Measurements from ENCODE around the gene TNFSF13B.

DNA sequence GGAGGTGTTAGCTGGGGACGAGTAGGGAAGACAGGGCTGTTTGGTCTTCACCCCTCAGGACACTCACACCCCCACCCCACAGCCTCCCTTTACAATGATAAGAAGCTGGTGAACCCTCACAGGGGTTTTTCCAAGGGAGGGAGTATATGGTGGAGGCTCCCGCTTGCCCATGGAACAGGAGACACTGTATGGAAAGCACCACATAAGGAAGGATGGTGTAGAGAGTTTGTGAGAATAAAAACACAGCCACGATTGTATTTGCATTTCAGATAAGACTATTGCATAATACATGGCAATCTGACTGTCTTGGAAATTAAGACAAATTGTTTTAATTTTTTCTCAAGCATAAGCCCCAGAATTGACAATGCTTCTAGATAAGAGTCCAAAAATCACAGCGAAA is 46.9 kb downstream of the TNFSF13B start:
- TF ChIP-seq CTCF (IDR thresholded peaks at IDR 0.05) (no peak), POLR2A (IDR thresholded peaks at IDR 0.05) (no peak)

Measured in Peyer's patch (tissue), 4 donors.